GM19240 (cell line): ENCODE data around the gene FLNC.

ENCODE experiments used
- DNase-seq: peaks from one replicate; pipeline ENCODE4 v3.0.0; 2011; ENCODE audit warnings: low spot score; ENCODE audit not compliant: insufficient read length

Gene FLNC

DNA sequence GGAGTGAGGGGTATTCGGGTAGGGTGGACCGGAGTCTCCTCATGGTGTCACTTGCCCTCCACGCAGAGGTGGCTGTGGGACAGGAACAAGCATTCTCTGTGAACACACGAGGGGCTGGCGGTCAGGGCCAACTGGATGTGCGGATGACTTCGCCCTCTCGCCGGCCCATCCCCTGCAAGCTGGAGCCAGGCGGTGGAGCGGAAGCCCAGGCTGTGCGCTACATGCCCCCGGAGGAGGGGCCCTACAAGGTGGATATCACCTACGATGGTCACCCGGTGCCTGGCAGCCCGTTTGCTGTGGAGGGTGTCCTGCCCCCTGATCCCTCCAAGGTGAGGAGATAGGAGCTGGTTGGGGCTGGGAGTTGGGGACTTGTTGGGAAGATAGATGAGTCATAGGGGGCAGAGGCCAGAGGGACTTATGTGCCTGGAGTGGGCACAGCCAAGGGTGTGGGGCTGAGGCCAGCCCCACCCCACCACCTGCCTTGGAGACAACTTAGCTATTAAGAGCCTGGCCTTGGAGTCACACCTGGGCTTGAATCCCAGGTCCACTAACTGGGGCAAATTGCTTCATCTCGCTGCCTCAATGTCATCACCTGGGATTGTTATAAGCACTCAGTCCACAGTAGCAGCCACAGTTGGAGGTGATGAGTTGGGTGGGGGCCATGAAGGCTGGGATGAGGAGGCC is 13.9 kb downstream of the FLNC start:
- no peak for DNase-seq

DNA sequence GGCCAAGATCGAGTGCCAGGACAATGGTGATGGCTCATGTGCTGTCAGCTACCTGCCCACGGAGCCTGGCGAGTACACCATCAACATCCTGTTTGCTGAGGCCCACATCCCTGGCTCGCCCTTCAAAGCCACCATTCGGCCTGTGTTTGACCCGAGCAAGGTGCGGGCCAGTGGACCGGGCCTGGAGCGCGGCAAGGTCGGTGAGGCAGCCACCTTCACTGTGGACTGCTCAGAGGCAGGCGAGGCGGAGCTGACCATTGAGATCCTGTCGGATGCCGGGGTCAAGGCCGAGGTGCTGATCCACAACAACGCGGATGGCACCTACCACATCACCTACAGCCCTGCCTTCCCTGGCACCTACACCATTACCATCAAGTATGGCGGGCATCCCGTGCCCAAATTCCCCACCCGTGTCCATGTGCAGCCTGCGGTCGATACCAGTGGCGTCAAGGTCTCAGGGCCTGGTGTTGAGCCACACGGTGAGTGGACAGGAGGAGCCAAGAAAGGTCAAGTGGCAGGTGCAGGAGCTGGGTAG is 14.6 kb downstream of the FLNC start:
- DNase-seq = no peak

DNA sequence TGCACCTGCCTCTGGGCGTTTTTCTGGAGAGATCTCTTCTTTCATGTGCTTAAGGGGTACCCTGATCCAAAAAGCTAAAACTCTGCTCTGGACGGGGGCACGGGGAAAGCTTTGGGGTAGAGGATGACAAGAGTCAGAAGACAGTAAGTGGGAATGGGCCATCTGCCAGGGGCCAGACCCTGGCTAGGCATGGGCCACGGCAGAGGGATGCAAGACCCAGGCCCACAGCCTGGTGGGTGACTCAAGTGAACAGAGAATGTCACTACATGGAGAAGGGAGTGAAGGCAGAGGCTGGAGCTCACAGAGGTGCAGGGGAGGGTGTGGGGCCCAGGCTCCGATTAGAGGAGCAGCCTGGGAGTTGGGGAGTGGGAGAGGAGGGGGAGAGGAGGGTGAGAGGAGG is 15.3 kb downstream of the FLNC start:
- no peak for DNase-seq

DNA sequence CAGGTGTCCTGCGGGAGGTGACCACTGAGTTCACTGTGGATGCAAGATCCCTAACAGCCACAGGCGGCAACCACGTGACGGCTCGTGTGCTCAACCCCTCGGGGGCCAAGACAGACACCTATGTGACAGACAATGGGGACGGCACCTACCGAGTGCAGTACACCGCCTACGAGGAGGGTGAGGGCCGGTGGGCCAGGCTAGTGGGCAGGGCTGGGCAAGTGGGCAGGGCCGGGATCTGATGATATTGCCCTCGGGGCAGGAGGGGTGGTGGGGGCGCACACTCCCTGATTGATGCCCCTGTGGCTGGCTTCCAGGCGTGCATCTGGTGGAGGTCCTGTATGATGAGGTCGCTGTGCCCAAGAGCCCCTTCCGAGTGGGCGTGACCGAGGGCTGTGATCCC is 15.8 kb downstream of the FLNC start:
- no peak for DNase-seq

DNA sequence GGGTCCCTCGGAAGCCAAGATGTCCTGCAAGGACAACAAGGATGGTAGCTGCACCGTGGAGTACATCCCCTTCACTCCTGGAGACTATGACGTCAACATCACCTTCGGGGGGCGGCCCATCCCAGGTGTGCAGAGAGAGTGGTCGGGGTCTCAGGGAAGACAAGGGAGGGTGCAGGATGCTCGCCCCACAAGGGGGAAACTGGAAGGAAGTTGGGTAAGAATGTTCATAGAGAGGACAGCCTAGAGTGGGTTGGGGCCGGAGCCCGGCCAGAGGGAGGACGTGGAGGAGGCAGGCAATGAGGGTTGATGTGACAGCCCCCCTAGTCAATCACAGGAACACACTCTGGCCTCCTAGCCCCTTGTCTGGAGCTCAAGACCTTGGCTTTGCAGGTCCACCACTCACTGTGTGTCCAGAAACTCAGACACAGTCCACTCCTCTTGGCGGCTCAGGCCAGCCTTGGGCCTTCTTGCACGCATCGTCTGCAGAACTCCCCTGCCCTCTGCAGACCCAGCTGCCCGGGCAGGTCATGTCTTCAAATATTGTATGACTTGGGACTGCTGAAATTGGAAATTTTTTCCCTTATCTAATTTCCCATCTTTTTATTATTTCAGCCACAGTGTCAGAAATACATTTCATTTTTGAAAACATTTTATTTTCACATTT is 16.7 kb downstream of the FLNC start:
- DNase-seq = no peak

DNA sequence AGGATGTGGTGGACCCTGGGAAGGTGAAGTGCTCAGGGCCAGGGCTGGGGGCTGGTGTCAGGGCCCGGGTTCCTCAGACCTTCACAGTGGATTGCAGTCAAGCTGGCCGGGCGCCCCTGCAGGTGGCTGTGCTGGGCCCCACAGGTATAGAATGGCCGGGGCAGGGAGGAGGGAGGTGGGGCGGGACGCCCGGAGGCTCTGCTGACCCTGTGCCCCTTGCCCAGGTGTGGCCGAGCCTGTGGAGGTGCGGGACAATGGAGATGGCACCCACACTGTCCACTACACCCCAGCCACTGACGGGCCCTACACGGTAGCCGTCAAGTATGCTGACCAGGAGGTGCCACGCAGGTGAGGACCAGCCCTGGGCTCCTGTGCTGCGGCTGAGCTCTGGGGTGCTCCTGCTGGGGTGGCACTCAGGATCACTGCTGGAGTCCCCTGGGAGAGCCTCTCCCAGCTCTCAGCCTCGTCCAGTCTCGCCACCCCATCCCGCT is 17.6 kb downstream of the FLNC start:
- no peak for DNase-seq

DNA sequence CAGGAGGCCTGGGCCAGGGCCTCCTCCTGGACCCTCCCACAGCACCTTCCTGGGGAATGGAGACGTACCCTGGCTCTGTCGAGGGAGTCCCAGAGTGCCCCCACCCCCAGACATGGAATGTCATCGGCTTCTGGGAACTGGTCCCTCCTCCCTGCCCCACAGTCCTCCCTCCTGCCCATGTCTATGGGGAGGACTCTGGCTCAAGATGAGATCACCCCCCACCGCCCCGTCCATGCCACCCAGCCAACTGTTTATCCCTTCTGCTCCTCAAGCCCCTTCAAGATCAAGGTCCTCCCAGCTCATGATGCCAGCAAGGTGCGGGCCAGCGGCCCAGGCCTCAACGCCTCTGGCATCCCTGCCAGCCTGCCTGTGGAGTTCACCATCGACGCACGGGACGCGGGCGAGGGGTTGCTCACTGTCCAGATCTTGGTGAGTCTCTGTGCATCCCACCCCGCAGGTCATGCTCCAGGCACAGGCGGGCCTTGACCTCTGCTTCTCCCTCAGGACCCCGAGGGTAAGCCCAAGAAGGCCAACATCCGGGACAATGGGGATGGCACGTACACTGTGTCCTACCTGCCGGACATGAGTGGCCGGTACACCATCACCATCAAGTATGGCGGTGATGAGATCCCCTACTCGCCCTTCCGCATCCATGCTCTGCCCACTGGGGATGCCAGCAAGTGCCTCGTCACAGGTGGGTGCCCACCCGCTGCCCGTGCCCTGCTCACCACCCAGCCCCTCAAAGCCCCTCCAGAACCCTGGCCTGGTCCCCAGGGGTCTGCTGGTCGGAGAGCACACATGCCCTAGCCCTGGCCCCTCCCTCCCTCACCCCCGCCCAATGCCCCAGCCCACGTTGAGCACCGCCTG is 18.3 kb downstream of the FLNC start:
- no peak for DNase-seq

DNA sequence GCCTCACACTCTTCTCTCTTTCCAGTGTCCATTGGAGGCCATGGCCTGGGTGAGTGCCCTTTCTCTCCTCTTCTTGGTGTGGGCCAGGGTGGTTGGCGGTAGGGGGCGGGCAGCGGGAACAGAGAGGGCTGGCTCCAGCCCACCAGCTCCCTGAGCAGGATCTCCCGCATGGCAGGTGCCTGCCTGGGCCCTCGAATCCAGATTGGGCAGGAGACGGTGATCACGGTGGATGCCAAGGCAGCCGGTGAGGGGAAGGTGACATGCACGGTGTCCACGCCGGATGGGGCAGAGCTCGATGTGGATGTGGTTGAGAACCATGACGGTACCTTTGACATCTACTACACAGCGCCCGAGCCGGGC is 18.9 kb downstream of the FLNC start:
- no peak for DNase-seq

DNA sequence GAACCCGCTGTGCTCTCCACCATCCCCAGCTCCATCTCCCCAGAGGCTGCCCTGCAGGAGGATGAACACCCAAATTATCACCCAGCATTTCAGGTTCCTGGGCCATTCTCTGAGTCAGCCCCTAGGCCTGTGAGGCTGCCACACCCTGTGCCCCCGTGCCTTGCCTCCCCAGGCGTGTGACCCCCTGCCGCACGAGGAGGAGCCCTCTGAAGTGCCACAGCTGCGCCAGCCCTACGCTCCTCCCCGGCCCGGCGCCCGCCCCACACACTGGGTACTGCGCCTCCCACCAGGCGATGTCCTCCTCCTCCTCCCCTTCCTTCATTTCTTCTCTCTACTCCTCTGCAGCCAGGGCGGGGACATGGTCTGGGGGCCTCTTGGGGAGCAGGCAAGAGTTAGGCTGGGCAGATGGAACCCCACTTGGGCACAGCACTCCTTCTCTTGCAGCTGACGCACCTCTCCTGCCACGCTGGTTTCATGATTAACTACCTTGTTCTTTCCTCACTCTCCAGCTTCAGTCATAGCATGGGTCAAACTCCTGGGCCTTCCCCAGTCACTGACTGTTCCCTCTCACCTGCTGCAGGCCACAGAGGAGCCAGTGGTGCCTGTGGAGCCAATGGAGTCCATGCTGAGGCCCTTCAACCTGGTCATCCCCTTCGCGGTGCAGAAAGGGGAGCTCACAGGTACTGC is 19.7 kb downstream of the FLNC start:
- DNase-seq = no peak

DNA sequence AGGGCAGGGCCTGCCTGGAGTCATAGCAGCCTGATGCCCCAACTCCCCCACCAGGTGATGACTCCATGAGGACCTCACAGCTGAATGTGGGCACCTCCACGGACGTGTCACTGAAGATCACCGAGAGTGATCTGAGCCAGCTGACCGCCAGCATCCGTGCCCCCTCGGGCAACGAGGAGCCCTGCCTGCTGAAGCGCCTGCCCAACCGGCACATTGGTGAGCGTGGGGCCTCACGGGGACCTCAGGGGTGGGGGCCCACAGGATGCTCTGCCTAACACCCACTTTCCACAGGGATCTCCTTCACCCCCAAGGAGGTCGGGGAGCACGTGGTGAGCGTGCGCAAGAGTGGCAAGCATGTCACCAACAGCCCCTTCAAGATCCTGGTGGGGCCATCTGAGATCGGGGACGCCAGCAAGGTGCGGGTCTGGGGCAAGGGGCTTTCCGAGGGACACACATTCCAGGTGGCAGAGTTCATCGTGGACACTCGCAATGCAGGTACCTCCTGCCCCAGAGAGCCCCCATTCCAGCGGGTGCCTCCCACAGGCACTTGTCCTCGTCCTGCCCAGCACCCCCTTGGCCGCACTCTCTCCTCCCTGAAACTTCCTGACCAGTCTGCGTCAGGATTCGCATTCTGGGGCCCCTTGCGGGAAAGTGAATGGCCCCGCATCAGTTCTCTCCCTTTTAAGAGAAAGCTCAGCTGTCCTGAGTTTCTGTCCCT is 22.5 kb downstream of the FLNC start:
- DNase-seq = no peak

DNA sequence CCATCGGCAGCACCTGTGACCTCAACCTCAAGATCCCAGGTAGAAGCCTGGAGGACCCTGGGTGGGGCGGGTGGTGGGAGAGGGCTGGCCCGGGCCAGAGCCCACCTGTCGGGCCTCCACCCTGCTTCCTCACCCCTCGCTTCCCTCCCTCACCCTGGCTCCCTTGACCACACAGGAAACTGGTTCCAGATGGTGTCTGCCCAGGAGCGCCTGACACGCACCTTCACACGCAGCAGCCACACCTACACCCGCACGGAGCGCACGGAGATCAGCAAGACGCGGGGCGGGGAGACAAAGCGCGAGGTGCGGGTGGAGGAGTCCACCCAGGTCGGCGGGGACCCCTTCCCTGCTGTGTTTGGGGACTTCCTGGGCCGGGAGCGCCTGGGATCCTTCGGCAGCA is 23.6 kb downstream of the FLNC start:
- no peak for DNase-seq

DNA sequence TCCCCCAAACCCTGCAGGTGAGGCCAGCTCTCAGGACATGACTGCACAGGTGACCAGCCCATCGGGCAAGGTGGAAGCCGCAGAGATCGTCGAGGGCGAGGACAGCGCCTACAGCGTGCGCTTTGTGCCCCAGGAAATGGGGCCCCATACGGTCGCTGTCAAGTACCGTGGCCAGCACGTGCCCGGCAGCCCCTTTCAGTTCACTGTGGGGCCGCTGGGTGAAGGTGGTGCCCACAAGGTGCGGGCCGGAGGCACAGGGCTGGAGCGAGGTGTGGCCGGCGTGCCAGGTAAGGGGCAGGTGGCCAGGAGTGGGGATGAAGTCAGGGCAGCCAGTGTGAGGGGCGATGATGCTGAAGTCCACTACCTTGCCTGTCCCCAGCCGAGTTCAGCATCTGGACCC is 24.2 kb downstream of the FLNC start:
- DNase-seq = no peak

DNA sequence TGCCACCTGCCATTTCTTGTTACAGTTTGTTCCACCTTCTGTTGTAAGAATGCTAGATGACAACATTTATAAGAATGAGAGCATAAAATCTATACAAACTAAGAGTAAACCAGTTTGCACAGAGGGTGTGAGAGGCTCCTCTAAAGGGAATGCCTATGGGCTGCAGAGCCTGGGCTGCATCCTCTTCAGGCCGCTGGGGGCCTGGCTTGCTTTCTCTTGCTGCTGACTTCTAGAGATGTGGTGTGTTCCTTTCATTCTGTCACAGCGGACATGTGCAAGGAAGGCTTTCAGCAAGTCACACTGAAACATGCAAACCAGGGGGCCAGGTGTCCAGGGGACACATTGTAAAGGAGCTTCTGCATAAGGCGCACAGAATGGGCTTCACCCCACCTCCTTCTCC is 25.4 kb downstream of the FLNC start:
- no peak for DNase-seq

DNA sequence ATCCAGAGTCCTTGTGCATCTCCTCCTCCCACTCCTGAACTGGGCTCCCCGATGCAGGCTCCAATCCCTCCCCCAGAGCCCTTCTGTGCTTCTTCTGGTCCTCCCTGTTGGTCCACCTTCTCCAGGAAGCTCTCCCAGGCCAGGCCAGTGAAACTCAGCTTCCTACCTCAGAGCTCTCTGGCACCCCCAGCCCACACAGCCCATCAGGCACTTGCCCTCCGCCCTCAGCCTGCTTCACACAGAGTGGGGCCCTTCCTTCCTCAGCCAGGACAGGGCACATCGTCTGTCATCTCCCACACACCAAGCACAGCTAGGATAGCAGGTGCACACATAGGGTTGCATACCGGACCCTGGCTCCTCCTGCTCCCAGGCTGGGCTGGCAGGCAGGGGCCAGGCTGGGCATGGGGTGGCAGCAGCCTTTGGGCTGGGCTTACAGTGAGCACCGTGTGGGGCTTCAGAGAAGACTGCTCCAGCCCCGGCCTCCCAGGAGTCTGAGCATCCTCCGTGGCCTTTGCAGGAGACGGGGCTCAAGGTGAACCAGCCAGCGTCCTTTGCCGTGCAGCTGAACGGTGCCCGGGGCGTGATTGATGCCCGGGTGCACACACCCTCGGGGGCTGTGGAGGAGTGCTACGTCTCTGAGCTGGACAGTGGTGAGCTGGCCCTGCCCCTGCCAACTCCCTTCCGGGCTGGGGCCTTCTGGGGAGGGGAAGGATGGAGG is 26.0 kb downstream of the FLNC start:
- DNase-seq = no peak

DNA sequence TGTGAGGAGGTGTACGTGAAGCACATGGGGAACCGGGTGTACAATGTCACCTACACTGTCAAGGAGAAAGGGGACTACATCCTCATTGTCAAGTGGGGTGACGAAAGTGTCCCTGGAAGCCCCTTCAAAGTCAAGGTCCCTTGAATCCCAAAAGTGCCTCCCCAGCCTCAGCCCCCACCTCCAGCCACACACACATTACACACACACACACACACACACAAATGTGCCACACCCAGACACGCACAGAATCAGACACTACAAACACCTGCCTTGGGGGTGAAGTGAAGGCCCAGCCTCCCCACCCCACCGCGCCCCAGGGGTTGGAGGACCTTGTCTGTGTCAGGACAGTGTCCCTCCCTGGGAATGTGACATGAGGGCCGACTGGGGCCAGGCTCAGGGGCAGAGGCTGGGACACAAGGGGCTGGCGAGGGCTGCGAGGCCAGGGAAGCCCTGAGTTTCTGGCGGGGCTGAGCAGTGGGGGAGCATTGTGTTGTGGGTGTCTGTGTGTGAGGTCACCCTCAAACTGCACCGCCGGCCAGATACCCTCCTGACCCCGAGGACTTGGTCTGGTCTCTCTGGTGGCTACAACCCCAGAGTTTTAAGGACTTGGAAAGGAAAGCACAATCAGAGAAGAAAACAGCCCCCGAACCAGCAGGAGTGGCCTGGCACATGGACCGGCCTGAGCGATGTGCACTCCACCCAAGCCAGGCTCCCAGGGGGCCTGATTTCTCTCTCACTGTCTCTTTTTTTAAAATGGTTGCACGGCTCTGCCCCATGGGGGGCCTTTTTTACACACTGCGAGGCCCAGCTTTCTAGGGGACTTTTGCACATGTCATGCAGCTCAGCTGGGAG is 28.4 kb downstream of the FLNC start:
- no peak for DNase-seq

DNA sequence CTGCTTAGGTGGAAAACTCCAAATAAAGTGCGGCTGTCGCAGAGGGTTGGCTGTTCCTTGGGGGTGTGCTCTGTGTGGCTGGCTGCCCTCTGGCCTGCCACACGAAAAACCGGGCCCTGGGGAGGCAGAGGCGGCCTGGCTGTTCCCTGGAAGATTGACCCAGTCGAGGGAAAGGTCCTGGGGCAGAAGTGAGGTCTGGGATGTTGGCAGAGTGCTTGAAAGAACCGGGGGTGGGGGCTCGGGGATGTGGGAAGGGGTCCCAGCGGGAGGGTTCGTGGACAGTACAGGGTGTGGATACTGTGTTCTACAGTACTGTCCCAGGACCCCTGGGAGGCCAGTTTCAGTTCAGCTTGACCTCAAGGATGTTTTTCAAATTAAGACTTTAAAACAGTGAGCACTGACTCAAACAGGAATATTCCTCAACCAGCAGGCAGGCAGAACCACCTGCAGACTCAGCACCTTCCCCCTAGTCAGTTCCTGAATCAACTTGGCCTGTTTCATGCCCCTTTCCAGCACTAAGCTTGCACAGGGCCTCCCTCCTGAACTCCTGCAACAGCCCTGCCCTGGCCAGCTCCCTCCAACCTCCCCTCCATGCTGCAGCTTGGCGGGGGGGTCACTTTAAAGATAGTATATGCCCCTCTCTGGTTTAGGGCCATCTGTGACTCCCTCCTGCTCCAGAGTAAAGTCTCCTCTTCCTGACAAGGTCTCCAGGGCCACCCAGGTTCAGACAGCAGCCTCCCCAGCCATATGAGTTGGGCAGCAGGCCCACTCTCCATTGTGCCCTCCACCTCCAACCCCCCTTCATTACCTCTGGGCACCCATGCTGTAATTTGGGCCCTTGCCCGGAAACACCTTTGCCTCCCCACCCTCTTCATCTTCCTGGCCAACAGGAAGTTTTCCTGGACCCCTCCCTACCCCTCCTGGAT is 29.3 kb downstream of the FLNC start:
- DNase-seq = no peak

DNA sequence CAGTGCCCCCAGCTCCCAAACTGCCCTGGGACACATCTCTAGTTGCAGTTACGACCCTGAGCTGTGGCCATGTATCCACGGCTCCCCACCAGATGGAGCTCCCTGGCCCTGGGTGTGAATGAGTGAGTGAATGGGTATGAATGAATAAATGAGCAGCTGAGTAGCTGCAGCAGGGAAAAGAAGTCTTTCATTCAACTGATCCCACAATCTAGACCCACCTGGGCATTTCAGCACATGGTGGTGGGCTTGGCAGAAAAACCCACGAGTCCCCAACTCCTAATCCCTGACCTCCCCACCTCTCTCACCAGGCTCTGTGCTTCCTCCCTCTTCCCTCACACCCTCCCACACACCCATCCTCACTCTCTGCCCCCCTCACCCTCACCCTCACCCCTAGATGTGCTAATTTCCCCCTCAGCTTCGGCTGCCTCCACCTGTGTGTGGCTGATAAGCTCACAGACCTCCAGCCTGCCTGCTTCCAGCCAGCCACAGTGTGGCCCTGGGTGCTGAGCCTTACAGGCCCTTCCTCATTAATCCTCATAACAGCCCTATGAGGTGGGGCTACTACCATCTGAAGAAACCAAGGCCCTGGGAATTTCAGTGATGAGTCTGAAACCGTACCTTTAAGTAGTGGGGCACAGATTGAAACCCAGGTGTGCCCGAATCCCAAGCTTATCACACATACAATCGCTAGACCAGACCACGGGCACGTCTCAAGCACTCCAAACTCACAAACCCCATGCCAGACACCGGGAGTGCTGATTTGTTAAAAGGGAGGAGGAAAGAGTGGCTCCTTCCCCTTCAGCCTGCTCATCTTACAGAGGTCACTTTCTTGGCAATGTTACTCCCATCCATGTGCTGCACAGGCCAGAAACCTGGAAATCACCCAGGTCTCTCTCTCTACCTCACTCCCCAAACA is 30.2 kb downstream of the FLNC start:
- no peak for DNase-seq
